BJ (cell line): Measurements from ENCODE around the gene PPP1R11. TPM values are rescaled to one million over a fixed set of nuclear protein-coding genes. Genes with fewer than 3 reads are reported as not detected.

Experiments
- CTCF ChIA-PET: fragments of 350-600 bp; formaldehyde crosslinking; extraction: SDS; loops from one replicate; lab custom pipeline; 2021; ENCODE audit warnings: antibody characterized with exemption, inconsistent platforms; lab: Yijun Ruan, JAX
- POLR2A ChIA-PET: fragments of 300-600 bp; sonication (Branson Sonifier 250); formaldehyde crosslinking; extraction: SDS; loops from one replicate; lab custom pipeline; 2021; ENCODE audit warnings: antibody characterized with exemption; lab: Charles Lee
- DNase-seq: peaks from one replicate; pipeline ENCODE4 v3.0.0-alpha.2; 2011; ENCODE audit warnings: low read depth
- H3K27me3 ChIP-seq: 2 replicates; pipeline ENCODE4 v1.6.0; 2011; ENCODE audit warnings: low read length; ENCODE audit not compliant: control insufficient read depth, insufficient read depth
- H3K36me3 ChIP-seq: 2 replicates; pipeline ENCODE4 v1.5.1; 2011; ENCODE audit warnings: low read length; ENCODE audit not compliant: control insufficient read depth, insufficient read depth
- H3K4me3 ChIP-seq: 2 replicates; pipeline ENCODE4 v1.5.1; 2011; ENCODE audit warnings: low read depth, mild to moderate bottlenecking, control low read depth, low read length
- polyA plus RNA-seq: library from polyadenylated mRNA; depleted of rRNA; stranded (reverse); fragments of >200 nt; gene quantifications from 2 replicates; pipeline ENCODE4 v1.2.3, GENCODE V29; 2011
- TF ChIP-seq, protein P1 (sequence below): IDR thresholded peaks from 2 replicates; pipeline ENCODE4 v1.5.1; 2011; ENCODE audit warnings: low read depth, mild to moderate bottlenecking, control low read depth, inconsistent platforms, low read length, moderate library complexity; ENCODE audit not compliant: insufficient read depth

PPP1R11 gene
- polyA plus RNA-seq, 1 experiment, result 56.4 TPM

DNA sequence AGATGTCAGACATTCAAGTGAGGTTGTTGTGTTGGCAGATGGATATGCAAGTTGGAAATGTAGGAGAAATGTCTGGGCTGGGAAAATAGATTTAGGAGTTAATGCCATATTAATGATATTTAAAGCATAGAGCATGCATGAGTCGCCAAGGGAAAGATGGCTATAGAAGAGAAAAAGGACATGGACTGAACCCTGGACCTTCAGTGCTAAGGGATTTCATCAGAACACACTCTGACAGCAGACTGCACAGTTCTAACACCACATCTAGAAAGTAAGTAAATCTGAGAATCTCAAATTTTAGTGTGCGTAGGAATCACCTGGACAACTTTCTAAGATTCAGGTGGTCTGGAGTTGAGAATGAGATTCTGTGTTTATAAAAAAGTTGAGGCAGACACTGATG is 23.3 kb upstream of the PPP1R11 start:
- ChIA-PET CTCF (no interaction called here), POLR2A (no interaction called here)
- TF ChIP-seq, protein P1, sequence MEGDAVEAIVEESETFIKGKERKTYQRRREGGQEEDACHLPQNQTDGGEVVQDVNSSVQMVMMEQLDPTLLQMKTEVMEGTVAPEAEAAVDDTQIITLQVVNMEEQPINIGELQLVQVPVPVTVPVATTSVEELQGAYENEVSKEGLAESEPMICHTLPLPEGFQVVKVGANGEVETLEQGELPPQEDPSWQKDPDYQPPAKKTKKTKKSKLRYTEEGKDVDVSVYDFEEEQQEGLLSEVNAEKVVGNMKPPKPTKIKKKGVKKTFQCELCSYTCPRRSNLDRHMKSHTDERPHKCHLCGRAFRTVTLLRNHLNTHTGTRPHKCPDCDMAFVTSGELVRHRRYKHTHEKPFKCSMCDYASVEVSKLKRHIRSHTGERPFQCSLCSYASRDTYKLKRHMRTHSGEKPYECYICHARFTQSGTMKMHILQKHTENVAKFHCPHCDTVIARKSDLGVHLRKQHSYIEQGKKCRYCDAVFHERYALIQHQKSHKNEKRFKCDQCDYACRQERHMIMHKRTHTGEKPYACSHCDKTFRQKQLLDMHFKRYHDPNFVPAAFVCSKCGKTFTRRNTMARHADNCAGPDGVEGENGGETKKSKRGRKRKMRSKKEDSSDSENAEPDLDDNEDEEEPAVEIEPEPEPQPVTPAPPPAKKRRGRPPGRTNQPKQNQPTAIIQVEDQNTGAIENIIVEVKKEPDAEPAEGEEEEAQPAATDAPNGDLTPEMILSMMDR, result no peak
- Histone ChIP-seq H3K36me3 (no peaks in the 10 kb centered on the region), H3K27me3 (no peaks in the 10 kb centered on the region), H3K4me3 (no peak overlapping the region)
- no peak for DNase-seq

DNA sequence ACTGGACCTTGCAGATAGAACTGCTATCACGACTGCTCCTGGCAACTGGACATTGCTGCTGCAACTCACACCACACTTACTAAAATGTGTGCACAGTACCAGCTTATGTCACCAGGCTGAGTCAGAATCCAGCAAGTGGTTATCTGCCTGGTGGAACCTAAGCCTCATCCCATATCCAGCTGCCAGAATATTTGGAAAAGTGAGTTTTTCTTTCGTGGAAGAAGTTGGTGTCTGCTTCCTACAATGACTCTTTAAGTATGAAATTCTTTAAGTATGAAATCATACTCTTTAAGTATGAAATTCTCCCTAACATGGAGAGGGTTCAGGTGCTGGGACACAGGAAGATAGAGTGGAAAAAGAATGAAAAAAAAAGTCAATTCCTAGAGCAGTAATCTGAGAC is 22.4 kb upstream of the PPP1R11 start:
- ChIA-PET POLR2A (no interaction called here), CTCF (interaction anchor here (0.5 to 0.9 kb wide), 3 partner anchors 15 to 59 kb away, joined by 3 to 4 read pairs (median 3); no protein-coding TSS in a partner anchor)
- no peak for DNase-seq
- Histone ChIP-seq H3K27me3 (no peaks in the 10 kb centered on the region), H3K4me3 (no peak overlapping the region), H3K36me3 (no peaks in the 10 kb centered on the region)
- TF ChIP-seq, protein P1, result no peak

DNA sequence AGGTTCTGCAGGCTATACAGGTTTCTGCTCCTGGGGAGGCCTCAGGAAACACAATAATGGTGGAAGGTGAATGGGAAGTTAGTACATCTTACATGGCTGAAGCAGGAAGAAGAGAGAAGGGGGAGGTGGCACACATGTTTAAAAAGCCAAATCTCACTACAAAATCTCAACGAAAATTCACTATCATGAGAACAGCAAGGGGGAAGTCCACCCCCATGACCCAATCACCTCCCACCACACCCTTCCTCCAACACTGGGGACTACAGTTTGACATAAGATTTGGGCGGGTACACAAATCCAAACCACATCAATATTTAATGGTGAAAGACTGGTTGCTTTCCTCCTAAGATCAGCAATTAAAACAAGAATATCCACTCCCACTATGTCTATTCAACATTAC is 19.8 kb upstream of the PPP1R11 start:
- H3K27me3 ChIP-seq, result no peaks in the 10 kb centered on the region
- no peaks in the 10 kb centered on the region for H3K36me3 ChIP-seq
- ChIA-PET CTCF (interaction anchor here (0.6 to 1.1 kb wide), 4 partner anchors 12 to 84 kb away, joined by 3 to 5 read pairs (median 4); partner anchors contain the start of gene POLR1H), POLR2A (no interaction called here)
- DNase-seq, result no peak
- no peak overlapping the region for H3K4me3 ChIP-seq
- TF ChIP-seq, protein P1, result no peak

DNA sequence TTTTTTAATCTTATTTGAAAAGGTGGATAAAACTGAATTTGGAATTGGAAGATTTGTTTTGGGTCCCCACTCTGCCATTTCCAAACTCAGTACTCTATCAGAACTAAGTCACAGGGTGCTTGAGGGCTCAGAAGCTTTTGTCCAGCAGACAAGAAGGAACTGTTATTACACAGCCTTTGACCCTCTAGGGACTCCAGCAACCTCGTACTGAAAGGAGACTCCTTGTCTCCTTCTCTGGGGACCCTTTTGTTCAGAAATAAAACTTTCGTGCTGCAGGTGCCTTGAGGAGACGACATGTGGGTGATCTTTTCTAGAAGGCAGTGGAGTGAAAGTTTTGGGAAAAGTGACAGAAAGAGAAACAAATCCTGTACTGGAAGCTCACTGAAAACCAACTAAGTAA is 13.3 kb upstream of the PPP1R11 start:
- CTCF ChIA-PET, result no interaction called here
- TF ChIP-seq, protein P1, result no peak
- Histone ChIP-seq H3K27me3 (no peaks in the 10 kb centered on the region), H3K4me3 (no peak overlapping the region), H3K36me3 (0 out of 2 replicates have a peak, but pooled peaks cover 3% of the 10 kb centered on the region)
- POLR2A ChIA-PET, result no interaction called here
- no peak for DNase-seq

DNA sequence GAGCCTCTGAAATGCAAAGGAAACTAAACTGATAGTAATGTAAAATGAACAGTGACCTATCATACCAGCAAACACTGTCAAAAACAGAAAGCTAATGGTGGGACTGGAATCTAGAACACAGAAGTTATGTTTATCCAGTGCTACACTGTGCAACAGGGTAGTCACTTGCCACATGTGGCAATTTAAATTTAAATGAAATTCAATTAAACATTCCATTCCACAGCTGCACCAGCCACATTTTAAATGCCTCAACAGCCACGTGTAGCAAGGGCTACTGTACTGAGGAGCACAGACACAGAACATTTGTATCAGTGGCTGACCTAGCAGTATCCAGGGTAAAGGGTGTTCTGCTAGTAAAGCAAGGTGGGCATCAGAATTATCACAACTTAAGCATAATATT is 11.5 kb upstream of the PPP1R11 start:
- TF ChIP-seq, protein P1, result no peak
- ChIA-PET POLR2A (no interaction called here), CTCF (no interaction called here)
- Histone ChIP-seq H3K27me3 (no peaks in the 10 kb centered on the region), H3K36me3 (0 out of 2 replicates have a peak, but pooled peaks cover 3% of the 10 kb centered on the region), H3K4me3 (no peak overlapping the region)
- DNase-seq, result no peak
